ENCODE data around the gene TMEM273.

GRCh38 chr10:49237985-49238384 is 49.8 kb upstream of the TMEM273 start:
- TF ChIP-seq CTCF (IDR thresholded peaks at IDR 0.05): no peak
- TF ChIP-seq ZFX (IDR thresholded peaks at IDR 0.05; ENCODE audit: borderline replicate concordance): no peak

All from 22Rv1 (cell line).